CD14-positive monocyte (primary cell): ENCODE results near the gene CCL28. TPM values are rescaled to one million over a fixed set of nuclear protein-coding genes. Genes with fewer than 3 reads are reported as not detected.

Experiments used
- DNase-seq, 3 donors: peaks; one replicate each; pipeline ENCODE4 v3.0.0-alpha.2; 2011 to 2022
- H2AFZ ChIP-seq: 2 replicates; pipeline ENCODE4 v1.6.0; 2012; ENCODE audit warnings: mild to moderate bottlenecking, low read depth, low read length, inconsistent platforms; ENCODE audit not compliant: insufficient read depth, poor library complexity, severe bottlenecking
- H3K27ac ChIP-seq, 2 donors: 1 replicate in 1 of 2; 2 replicates in 1 of 2; pipeline ENCODE4 v1.5.1; 2012 to 2013; ENCODE audit warnings: low read length in 2 of 2, control low read depth in 1 of 2, inconsistent platforms in 1 of 2, low read depth in 1 of 2, mild to moderate bottlenecking in 1 of 2
- H3K27me3 ChIP-seq, 2 donors: one replicate each; pipeline versions ENCODE4 v1.6.0 to v1.6.1; 2011 to 2013; ENCODE audit warnings: low read length in 2 of 2; ENCODE audit not compliant: control insufficient read depth in 2 of 2, insufficient read depth in 2 of 2
- H3K36me3 ChIP-seq, 2 donors: replicated peaks in 1 of 2; 1 replicate in 1 of 2; 2 replicates in 1 of 2; pipeline versions ENCODE4 v1.5.1 to v1.6.1; 2012 to 2013; ENCODE audit warnings: low read length in 2 of 2, control low read depth in 1 of 2, inconsistent platforms in 1 of 2, mild to moderate bottlenecking in 1 of 2; ENCODE audit not compliant: insufficient read depth in 2 of 2, control insufficient read depth in 1 of 2
- H3K4me1 ChIP-seq, 2 donors: 1 replicate in 1 of 2; 2 replicates in 1 of 2; pipeline versions ENCODE4 v1.5.1 to v1.6.1; 2012 to 2013; ENCODE audit warnings: low read length in 2 of 2, control low read depth in 1 of 2, inconsistent platforms in 1 of 2, mild to moderate bottlenecking in 1 of 2, moderate library complexity in 1 of 2; ENCODE audit not compliant: insufficient read depth in 2 of 2, control insufficient read depth in 1 of 2
- H3K4me2 ChIP-seq: replicated peaks from 2 replicates; pipeline ENCODE3; 2012; ENCODE audit warnings: low read length, moderate library complexity, mild to moderate bottlenecking; ENCODE audit not compliant: poor library complexity, severe bottlenecking; ENCODE audit errors: extremely low read depth
- H3K4me3 ChIP-seq, 3 experiments: fragments of 200-600 bp in 1 of 3; sonication (generic) in 1 of 3; replicated peaks in 1 of 3; 1 replicate in 2 of 3; 2 replicates in 1 of 3; pipeline ENCODE4 v1.5.1; 2011 to 2013; ENCODE audit warnings: low read length in 3 of 3, mild to moderate bottlenecking in 3 of 3, control low read depth in 2 of 3, low read depth in 2 of 3, inconsistent platforms in 1 of 3, moderate library complexity in 1 of 3
- H3K79me2 ChIP-seq: 2 replicates; pipeline ENCODE4 v1.6.0; 2012; ENCODE audit warnings: mild to moderate bottlenecking, control low read depth, inconsistent platforms, low read length, moderate library complexity; ENCODE audit not compliant: insufficient read depth
- H3K9ac ChIP-seq: 2 replicates; pipeline ENCODE4 v1.6.0; 2017; ENCODE audit warnings: low read length, mild to moderate bottlenecking; ENCODE audit not compliant: insufficient read depth, poor library complexity, severe bottlenecking
- H3K9me3 ChIP-seq, 2 donors: replicated peaks in 1 of 2; 1 replicate in 1 of 2; 2 replicates in 1 of 2; pipeline versions ENCODE4 v1.5.1 to v1.6.1; 2012 to 2013; ENCODE audit warnings: low read length in 2 of 2, control low read depth in 1 of 2; ENCODE audit not compliant: control insufficient read depth in 1 of 2, insufficient read depth in 1 of 2
- H4K20me1 ChIP-seq: 2 replicates; pipeline ENCODE4 v1.6.0; 2012; ENCODE audit warnings: mild to moderate bottlenecking, low read length, control low read depth, moderate library complexity; ENCODE audit not compliant: insufficient read depth
- H3K27ac Mint-ChIP-seq, 7 donors: one replicate each; pipeline ENCODE4 v1.8.0; 2020; ENCODE audit warnings: mild to moderate bottlenecking in 7 of 7, mixed read lengths in 7 of 7, moderate library complexity in 6 of 7, inconsistent platforms in 2 of 7
- H3K27me3 Mint-ChIP-seq, 3 donors: one replicate each; pipeline ENCODE4 v1.8.0; 2021 to 2022; ENCODE audit warnings: low read depth in 3 of 3, mild to moderate bottlenecking in 3 of 3, mixed read lengths in 3 of 3, moderate library complexity in 3 of 3, inconsistent platforms in 1 of 3
- H3K36me3 Mint-ChIP-seq, 2 donors: one replicate each; pipeline ENCODE4 v1.8.0; 2020; ENCODE audit warnings: mixed read lengths in 2 of 2, inconsistent platforms in 1 of 2, mild to moderate bottlenecking in 1 of 2
- H3K4me1 Mint-ChIP-seq: one replicate; pipeline ENCODE4 v1.8.0; 2020; ENCODE audit warnings: mild to moderate bottlenecking, mixed read lengths
- H3K4me3 Mint-ChIP-seq, 2 donors: one replicate each; pipeline ENCODE4 v1.8.0; 2020; ENCODE audit warnings: mild to moderate bottlenecking in 2 of 2, mixed read lengths in 2 of 2, moderate library complexity in 1 of 2
- H3K9me3 Mint-ChIP-seq, 7 donors: one replicate each; pipeline ENCODE4 v1.8.0; 2020 to 2022; ENCODE audit warnings: mixed read lengths in 7 of 7, mild to moderate bottlenecking in 6 of 7, moderate library complexity in 6 of 7, inconsistent platforms in 2 of 7
- WGBS: methylation state at CpG from one replicate; pipeline ENCODE4 v1.1.5; 2013; ENCODE audit warnings: missing lambda C conversion rate; ENCODE audit not compliant: insufficient coverage; 5-methylcytosine and 5-hydroxymethylcytosine counted together
- intact Hi-C, 2 donors: fragments of 100-400 bp; cut with micrococcal nuclease; formaldehyde crosslinking; loops; one replicate each; pipeline versions ENCODE4 v1.15.0 to v1.15.1; 2023
- polyA plus RNA-seq, 3 donors: library from polyadenylated mRNA; depleted of rRNA in 1 of 3; unstranded in 2 of 3; stranded (reverse) in 1 of 3; fragments of 300-500 nt in 2 of 3; fragments of >200 nt in 1 of 3; fragmentation: Illumina TruSeq in 2 of 3; gene quantifications; 1 replicate in 2 of 3; 2 replicates in 1 of 3; pipeline ENCODE4 v1.2.3, GENCODE V29; 2012 to 2021
- TF ChIP-seq, protein P1 (sequence below): fragments of 200-600 bp; IDR thresholded peaks from one replicate; pipeline ENCODE4 v1.8.0; 2022; ENCODE audit warnings: antibody characterized with exemption, mild to moderate bottlenecking

CCL28 gene
- polyA plus RNA-seq, 3 donors: 0.10 to 0.51 (median 0.32) TPM

DNA sequence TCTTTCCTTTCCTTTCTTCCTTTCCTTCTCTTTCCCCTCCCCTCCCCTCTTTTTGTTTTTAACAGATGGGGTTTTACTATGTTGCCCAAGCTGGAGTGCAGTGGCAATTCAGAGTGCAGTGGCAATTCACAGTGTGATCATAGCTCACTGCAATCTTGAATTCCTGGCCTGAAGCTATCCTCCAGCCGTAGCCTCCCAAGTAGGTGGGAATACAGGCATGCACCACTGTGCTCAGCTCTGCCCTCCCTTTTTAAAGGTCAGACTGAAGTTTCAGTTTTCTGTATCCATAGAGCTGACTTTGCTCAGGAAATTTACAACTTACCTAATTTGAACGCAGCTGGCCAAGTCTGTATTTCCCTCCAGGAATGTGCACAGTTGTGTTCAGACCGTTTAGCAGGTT, 696 bp downstream of the CCL28 start:
- Histone ChIP-seq H3K27ac (no peak overlapping the region), H3K79me2 (no peaks in the 10 kb centered on the region), H3K36me3 (no peaks in the 10 kb centered on the region), H3K27me3 (no peaks in the 10 kb centered on the region), H3K4me3 (no peak overlapping the region), H2AFZ (no peak overlapping the region), H3K9me3 (no peaks in the 10 kb centered on the region), H3K4me2 (no peak overlapping the region), H4K20me1 (no peaks in the 10 kb centered on the region), H3K9ac (no peak overlapping the region), H3K4me1 (no peaks in the 10 kb centered on the region)
- Mint-ChIP-seq H3K9me3 (peaks cover 0 to 5% (median 0%) of the 10 kb centered on the region in 7 donors), H3K4me3 (no peak overlapping the region), H3K27ac (no peak overlapping the region), H3K27me3 (peaks cover 0 to 2% (median 0%) of the 10 kb centered on the region in 3 donors), H3K4me1 (no peaks in the 10 kb centered on the region), H3K36me3 (no peaks in the 10 kb centered on the region)
- WGBS: 84% methylated on average over 2 of the region's 3 CpGs
- TF ChIP-seq, protein P1, sequence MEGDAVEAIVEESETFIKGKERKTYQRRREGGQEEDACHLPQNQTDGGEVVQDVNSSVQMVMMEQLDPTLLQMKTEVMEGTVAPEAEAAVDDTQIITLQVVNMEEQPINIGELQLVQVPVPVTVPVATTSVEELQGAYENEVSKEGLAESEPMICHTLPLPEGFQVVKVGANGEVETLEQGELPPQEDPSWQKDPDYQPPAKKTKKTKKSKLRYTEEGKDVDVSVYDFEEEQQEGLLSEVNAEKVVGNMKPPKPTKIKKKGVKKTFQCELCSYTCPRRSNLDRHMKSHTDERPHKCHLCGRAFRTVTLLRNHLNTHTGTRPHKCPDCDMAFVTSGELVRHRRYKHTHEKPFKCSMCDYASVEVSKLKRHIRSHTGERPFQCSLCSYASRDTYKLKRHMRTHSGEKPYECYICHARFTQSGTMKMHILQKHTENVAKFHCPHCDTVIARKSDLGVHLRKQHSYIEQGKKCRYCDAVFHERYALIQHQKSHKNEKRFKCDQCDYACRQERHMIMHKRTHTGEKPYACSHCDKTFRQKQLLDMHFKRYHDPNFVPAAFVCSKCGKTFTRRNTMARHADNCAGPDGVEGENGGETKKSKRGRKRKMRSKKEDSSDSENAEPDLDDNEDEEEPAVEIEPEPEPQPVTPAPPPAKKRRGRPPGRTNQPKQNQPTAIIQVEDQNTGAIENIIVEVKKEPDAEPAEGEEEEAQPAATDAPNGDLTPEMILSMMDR: no peak
- DNase-seq: no peak
- intact Hi-C loops: no loop called here

DNA sequence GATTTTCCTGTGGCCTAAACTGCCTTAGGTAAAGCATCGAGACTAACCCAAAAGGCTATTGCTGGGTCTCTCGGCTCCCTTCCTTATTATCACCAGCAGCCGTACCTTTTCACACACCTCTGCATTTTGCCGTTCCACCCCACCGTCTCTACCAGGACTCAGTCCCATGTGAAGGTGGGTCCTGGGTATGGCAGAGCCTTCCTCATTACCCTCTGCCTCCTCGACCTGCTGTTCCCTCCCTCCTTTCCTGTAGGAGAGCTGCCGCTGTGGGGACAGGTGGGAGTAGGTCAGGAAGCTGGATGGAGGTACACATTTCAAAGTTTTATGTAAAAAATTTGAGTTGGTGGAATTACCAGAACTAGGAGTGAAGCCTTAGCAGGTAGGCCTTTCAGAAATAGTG, 1.8 kb downstream of the CCL28 start:
- Histone ChIP-seq H4K20me1 (no peaks in the 10 kb centered on the region), H3K4me3 (no peak overlapping the region), H2AFZ (no peak overlapping the region), H3K9me3 (no peaks in the 10 kb centered on the region), H3K9ac (no peak overlapping the region), H3K27ac (no peak overlapping the region), H3K4me1 (no peaks in the 10 kb centered on the region), H3K79me2 (no peaks in the 10 kb centered on the region), H3K36me3 (no peaks in the 10 kb centered on the region), H3K27me3 (no peaks in the 10 kb centered on the region), H3K4me2 (no peak overlapping the region)
- H3K27ac Mint-ChIP-seq: peak overlapping the region in 1 of 7 donors; percentile 4
- H3K36me3 Mint-ChIP-seq: no peaks in the 10 kb centered on the region
- WGBS: 100% methylated on average over 1 of the region's 7 CpGs
- TF ChIP-seq, protein P1: no peak
- H3K9me3 Mint-ChIP-seq: peaks cover 0 to 5% (median under 1%) of the 10 kb centered on the region in 7 donors
- no peak overlapping the region for H3K4me3 Mint-ChIP-seq
- no peak for DNase-seq
- H3K4me1 Mint-ChIP-seq: no peaks in the 10 kb centered on the region
- intact Hi-C loops: no loop called here
- H3K27me3 Mint-ChIP-seq: peaks cover 0 to 2% (median 0%) of the 10 kb centered on the region in 3 donors
